HUES48 (cell line): ENCODE data around the gene DNAAF1.

Experiments used
- H3K27ac ChIP-seq: one replicate; pipeline ENCODE4 v1.7.0; 2013; ENCODE audit warnings: low read depth, low read length, inconsistent platforms
- H3K27me3 ChIP-seq: 2 replicates; pipeline ENCODE4 v1.6.1; 2013; ENCODE audit warnings: mild to moderate bottlenecking, low read length; ENCODE audit not compliant: control insufficient read depth, insufficient read depth
- H3K36me3 ChIP-seq: 2 replicates; pipeline ENCODE4 v1.6.1; 2013; ENCODE audit warnings: low read length; ENCODE audit not compliant: control insufficient read depth, insufficient read depth
- H3K4me1 ChIP-seq: 2 replicates; pipeline ENCODE4 v1.6.1; 2013; ENCODE audit warnings: mild to moderate bottlenecking, low read length; ENCODE audit not compliant: control insufficient read depth, insufficient read depth
- H3K4me3 ChIP-seq: 2 replicates; pipeline ENCODE4 v1.5.1; 2013; ENCODE audit warnings: mild to moderate bottlenecking, low read depth, low read length
- H3K9ac ChIP-seq: 2 replicates; pipeline ENCODE4 v1.6.1; 2013; ENCODE audit warnings: mild to moderate bottlenecking, low read depth, low read length, moderate library complexity
- H3K9me3 ChIP-seq: 2 replicates; pipeline ENCODE4 v1.6.1; 2013; ENCODE audit warnings: low read length; ENCODE audit not compliant: control insufficient read depth, insufficient read depth

The DNAAF1 gene

GRCh38 chr16:84226026-84226425, 80.9 kb downstream of the DNAAF1 start:
- Histone ChIP-seq H3K9me3 (no peaks in the 10 kb centered on the region), H3K4me3 (no peak overlapping the region), H3K9ac (no peak overlapping the region), H3K27ac (no peak overlapping the region), H3K4me1 (peaks cover 5% of the 10 kb centered on the region; the same call in 1 of the 2 replicates), H3K36me3 (no peaks in the 10 kb centered on the region), H3K27me3 (no peaks in the 10 kb centered on the region)
